ENCODE data around the gene MB21D2. TPM values are rescaled to one million over a fixed set of nuclear protein-coding genes. Genes with fewer than 3 reads are reported as not detected.

The MB21D2 gene
- total and polyA plus RNA-seq, 2 of the 8 experiments (the other 6 are each of a cell fraction or from before 2014, with no cell fraction given), result 10.0 to 21.0 TPM

- no peak overlapping the region for H3K18ac ChIP-seq (ENCODE audit: extremely low read depth, low read length)
- DNase-seq (ENCODE audit: low read depth in 1 of 2, low spot score in 2 of 2), result no peak
- no peaks in the 10 kb centered on the region for H3K79me1 ChIP-seq (ENCODE audit: low read depth, low read length)
- no peaks in the 10 kb centered on the region for H3K9me3 ChIP-seq (ENCODE audit: insufficient read depth in 2 of 2, low read depth in 1 of 2, low read length in 1 of 2)
- no peak overlapping the region for H2BK15ac ChIP-seq (ENCODE audit: low read length)
- H3K27ac ChIP-seq (ENCODE audit: low read depth, low read length), result no peak overlapping the region
- no peak overlapping the region for H2BK12ac ChIP-seq (ENCODE audit: low read depth, low read length)
- no peak overlapping the region for H4K5ac ChIP-seq (ENCODE audit: insufficient read length, low read depth, low read length)
- H3K9ac ChIP-seq (replicated peaks in 1 of 4; ENCODE audit: extremely low read depth in 1 of 4, low read depth in 3 of 4, low read length in 3 of 4), result no peak overlapping the region
- no peak overlapping the region for H3K23ac ChIP-seq (ENCODE audit: insufficient read length)
- H2BK120ac ChIP-seq (replicated peaks; ENCODE audit: low read depth, low read length), result no peak overlapping the region
- no peak overlapping the region for H4K91ac ChIP-seq (replicated peaks; ENCODE audit: insufficient read length, low read length)
- H2BK20ac ChIP-seq (ENCODE audit: low read length), result no peak overlapping the region
- no peak overlapping the region for H2AFZ ChIP-seq (ENCODE audit: low read length)
- H3K4ac ChIP-seq (replicated peaks; ENCODE audit: insufficient read length, low read depth, low read length), result no peak overlapping the region
- CTCF ChIA-PET (ENCODE audit: partially characterized antibody), result interaction anchor here (1.4 kb wide), 2 partner anchors 37 to 113 kb away, joined by 4 to 5 read pairs; no protein-coding TSS in a partner anchor
- no peak overlapping the region for H3K14ac ChIP-seq (ENCODE audit: insufficient read length)
- H3K4me3 ChIP-seq (ENCODE audit: extremely low read depth in 1 of 4, insufficient read depth in 2 of 4, low read depth in 3 of 4, low read length in 4 of 4), result no peak overlapping the region
- H4K20me1 ChIP-seq (replicated peaks in 1 of 2; ENCODE audit: control insufficient read depth in 1 of 2, insufficient read depth in 2 of 2, low read length in 2 of 2), result no peaks in the 10 kb centered on the region
- WGBS, 2 experiments (ENCODE audit: extremely low coverage in 1 of 2, insufficient coverage in 1 of 2, insufficient read length in 1 of 2, insufficient replicate concordance in 2 of 2, low coverage in 1 of 2, low lambda C conversion rate in 2 of 2, missing lambda C conversion rate in 1 of 2), result 89% methylated on average over 9 of the region's 9 CpGs; no CpG with 5 or more reads in 1 of the 2 experiments
- no peak overlapping the region for H2AK5ac ChIP-seq (ENCODE audit: low read depth, low read length)
- POLR2A ChIA-PET (ENCODE audit: partially characterized antibody), result interaction anchor here (1.2 kb wide), 1 partner anchor 13 kb away, joined by 5 read pairs; no protein-coding TSS in a partner anchor
- H3K27me3 ChIP-seq (replicated peaks in 1 of 4; ENCODE audit: control insufficient read depth in 3 of 4, extremely low read depth in 1 of 4, insufficient read depth in 3 of 4, low read length in 3 of 4), result no peaks in the 10 kb centered on the region
- no peak for FAIRE-seq
- no peak overlapping the region for H3K4me2 ChIP-seq (ENCODE audit: insufficient read depth in 1 of 2, low read depth in 2 of 2, low read length in 2 of 2)
- H3K79me2 ChIP-seq (ENCODE audit: control insufficient read depth in 1 of 2, insufficient read depth in 2 of 2, low read length in 2 of 2), result no peaks in the 10 kb centered on the region
- H3K56ac ChIP-seq (replicated peaks; ENCODE audit: insufficient read length, low read depth, low read length), result no peak overlapping the region
- no peak overlapping the region for H4K8ac ChIP-seq (ENCODE audit: extremely low read depth, insufficient read depth, low read length)
- no peaks in the 10 kb centered on the region for H3K23me2 ChIP-seq (ENCODE audit: low read depth, low read length)
- no peak overlapping the region for H2BK5ac ChIP-seq (ENCODE audit: low read depth, low read length)
- H3K36me3 ChIP-seq (ENCODE audit: control insufficient read depth in 2 of 4, insufficient read depth in 4 of 4, low read length in 3 of 4), result no peaks in the 10 kb centered on the region
- no peaks in the 10 kb centered on the region for H3K4me1 ChIP-seq (replicated peaks in 1 of 4; ENCODE audit: control insufficient read depth in 3 of 4, insufficient read depth in 4 of 4, low read length in 3 of 4)
- TF ChIP-seq PHF8 (conservative IDR thresholded peaks at IDR 0.05; ENCODE audit: low read depth, low read length) (no peak), TAF7 (optimal IDR thresholded peaks at IDR 0.05; ENCODE audit: borderline replicate concordance, low read depth, low read length) (no peak), SAP30 (IDR thresholded peaks at IDR 0.05; ENCODE audit: insufficient read depth, insufficient replicate concordance, low read length) (no peak), EZH2 (IDR thresholded peaks at IDR 0.05; ENCODE audit: low read depth, low read length, severe bottlenecking) (no peak), KDM4A (IDR thresholded peaks at IDR 0.05; ENCODE audit: low read depth, low read length, severe bottlenecking) (no peak), YY1 (IDR thresholded peaks at IDR 0.05; ENCODE audit: low read depth, low read length) (no peak), RNF2 (IDR thresholded peaks at IDR 0.05; ENCODE audit: borderline replicate concordance, low read depth, low read length, missing control alignments, poor library complexity, severe bottlenecking) (no peak), ATF2 (IDR thresholded peaks at IDR 0.05; ENCODE audit: low read length) (no peak), RFX5 (IDR thresholded peaks at IDR 0.05; ENCODE audit: borderline replicate concordance, low read depth, low read length) (no peak), TAF1 (IDR thresholded peaks at IDR 0.05; ENCODE audit: low read depth, low read length) (no peak)
These were observed 12.3 kb upstream of the MB21D2 start for GRCh38 chr3:192929755-192930547.

Data from H1 (cell line).